HL-60 (cell line): Measurements from ENCODE around the gene UTY.

Source experiments
- GABPA ChIP-seq: IDR thresholded peaks from 2 replicates; pipeline ENCODE4 v1.6.1; 2012; ENCODE audit warnings: low read depth
- POLR2AphosphoS5 ChIP-seq: IDR thresholded peaks from 2 replicates; pipeline ENCODE4 v1.6.1; 2012; ENCODE audit warnings: low read depth
- SPI1 ChIP-seq: IDR thresholded peaks from 2 replicates; pipeline ENCODE4 v1.6.1; 2012; ENCODE audit warnings: low read depth, mild to moderate bottlenecking, borderline replicate concordance
- TF ChIP-seq, protein P1 (sequence below): IDR thresholded peaks from one replicate; pipeline ENCODE4 v1.5.1; 2011; ENCODE audit warnings: low read length, control low read depth, inconsistent platforms; ENCODE audit not compliant: insufficient read depth
- TF ChIP-seq, protein P2 (sequence below): IDR thresholded peaks from 2 replicates; pipeline ENCODE4 v1.6.1; 2012; ENCODE audit warnings: low read depth; ENCODE audit not compliant: insufficient replicate concordance

DNA sequence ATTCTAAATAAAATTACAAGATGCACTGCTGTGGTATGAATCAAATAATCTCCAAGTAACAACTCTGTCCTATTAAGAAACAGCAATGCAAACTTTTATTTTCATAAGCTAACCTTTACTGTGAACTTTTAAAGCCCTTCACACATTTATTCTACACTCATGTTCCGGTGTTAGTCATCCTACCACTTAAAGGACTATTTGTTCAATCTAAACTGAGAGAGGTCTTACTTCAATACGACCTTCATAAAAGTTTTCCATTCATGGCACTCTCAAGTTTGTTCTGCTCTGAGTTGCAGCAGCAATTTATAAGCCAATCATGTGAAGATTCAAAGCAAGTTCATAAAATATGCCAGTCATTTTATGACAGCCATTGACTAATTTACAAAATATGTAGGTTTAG, 4.8 kb downstream of the UTY start:
- TF ChIP-seq POLR2AphosphoS5 (no peak), GABPA (no peak), SPI1 (no peak)
- TF ChIP-seq, protein P1, sequence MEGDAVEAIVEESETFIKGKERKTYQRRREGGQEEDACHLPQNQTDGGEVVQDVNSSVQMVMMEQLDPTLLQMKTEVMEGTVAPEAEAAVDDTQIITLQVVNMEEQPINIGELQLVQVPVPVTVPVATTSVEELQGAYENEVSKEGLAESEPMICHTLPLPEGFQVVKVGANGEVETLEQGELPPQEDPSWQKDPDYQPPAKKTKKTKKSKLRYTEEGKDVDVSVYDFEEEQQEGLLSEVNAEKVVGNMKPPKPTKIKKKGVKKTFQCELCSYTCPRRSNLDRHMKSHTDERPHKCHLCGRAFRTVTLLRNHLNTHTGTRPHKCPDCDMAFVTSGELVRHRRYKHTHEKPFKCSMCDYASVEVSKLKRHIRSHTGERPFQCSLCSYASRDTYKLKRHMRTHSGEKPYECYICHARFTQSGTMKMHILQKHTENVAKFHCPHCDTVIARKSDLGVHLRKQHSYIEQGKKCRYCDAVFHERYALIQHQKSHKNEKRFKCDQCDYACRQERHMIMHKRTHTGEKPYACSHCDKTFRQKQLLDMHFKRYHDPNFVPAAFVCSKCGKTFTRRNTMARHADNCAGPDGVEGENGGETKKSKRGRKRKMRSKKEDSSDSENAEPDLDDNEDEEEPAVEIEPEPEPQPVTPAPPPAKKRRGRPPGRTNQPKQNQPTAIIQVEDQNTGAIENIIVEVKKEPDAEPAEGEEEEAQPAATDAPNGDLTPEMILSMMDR: no peak
- TF ChIP-seq, protein P2, sequence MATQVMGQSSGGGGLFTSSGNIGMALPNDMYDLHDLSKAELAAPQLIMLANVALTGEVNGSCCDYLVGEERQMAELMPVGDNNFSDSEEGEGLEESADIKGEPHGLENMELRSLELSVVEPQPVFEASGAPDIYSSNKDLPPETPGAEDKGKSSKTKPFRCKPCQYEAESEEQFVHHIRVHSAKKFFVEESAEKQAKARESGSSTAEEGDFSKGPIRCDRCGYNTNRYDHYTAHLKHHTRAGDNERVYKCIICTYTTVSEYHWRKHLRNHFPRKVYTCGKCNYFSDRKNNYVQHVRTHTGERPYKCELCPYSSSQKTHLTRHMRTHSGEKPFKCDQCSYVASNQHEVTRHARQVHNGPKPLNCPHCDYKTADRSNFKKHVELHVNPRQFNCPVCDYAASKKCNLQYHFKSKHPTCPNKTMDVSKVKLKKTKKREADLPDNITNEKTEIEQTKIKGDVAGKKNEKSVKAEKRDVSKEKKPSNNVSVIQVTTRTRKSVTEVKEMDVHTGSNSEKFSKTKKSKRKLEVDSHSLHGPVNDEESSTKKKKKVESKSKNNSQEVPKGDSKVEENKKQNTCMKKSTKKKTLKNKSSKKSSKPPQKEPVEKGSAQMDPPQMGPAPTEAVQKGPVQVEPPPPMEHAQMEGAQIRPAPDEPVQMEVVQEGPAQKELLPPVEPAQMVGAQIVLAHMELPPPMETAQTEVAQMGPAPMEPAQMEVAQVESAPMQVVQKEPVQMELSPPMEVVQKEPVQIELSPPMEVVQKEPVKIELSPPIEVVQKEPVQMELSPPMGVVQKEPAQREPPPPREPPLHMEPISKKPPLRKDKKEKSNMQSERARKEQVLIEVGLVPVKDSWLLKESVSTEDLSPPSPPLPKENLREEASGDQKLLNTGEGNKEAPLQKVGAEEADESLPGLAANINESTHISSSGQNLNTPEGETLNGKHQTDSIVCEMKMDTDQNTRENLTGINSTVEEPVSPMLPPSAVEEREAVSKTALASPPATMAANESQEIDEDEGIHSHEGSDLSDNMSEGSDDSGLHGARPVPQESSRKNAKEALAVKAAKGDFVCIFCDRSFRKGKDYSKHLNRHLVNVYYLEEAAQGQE: no peak
